Measurements from ENCODE around the gene TEX55.

The TEX55 gene

GRCh38 chr3:119187266-119187665 is 41.3 kb downstream of the TEX55 start:
- TF ChIP-seq Cebpa-rat (IDR thresholded peaks at IDR 0.05): no peak
- H3K27ac ChIP-seq: no peak overlapping the region
- no peaks in the 10 kb centered on the region for H4K20me1 ChIP-seq
- H3K4me1 ChIP-seq: no peaks in the 10 kb centered on the region
- H3K27me3 ChIP-seq: no peaks in the 10 kb centered on the region
- H3K4me2 ChIP-seq: no peak overlapping the region
- H3K36me3 ChIP-seq: no peaks in the 10 kb centered on the region
- no peak overlapping the region for H3K4me3 ChIP-seq
- H3K9ac ChIP-seq: no peak overlapping the region
- H3K9me3 ChIP-seq: no peaks in the 10 kb centered on the region

GRCh38 chr3:119191800-119192199 is 45.8 kb downstream of the TEX55 start:
- Histone ChIP-seq H3K4me2 (no peak overlapping the region), H3K9me3 (no peaks in the 10 kb centered on the region), H3K27ac (no peak overlapping the region), H3K27me3 (no peaks in the 10 kb centered on the region), H3K9ac (no peak overlapping the region), H4K20me1 (no peaks in the 10 kb centered on the region), H3K4me1 (no peaks in the 10 kb centered on the region), H3K4me3 (no peak overlapping the region), H3K36me3 (no peaks in the 10 kb centered on the region)
- no peak for TF ChIP-seq Cebpa-rat (IDR thresholded peaks at IDR 0.05)

- no peak for TF ChIP-seq Cebpa-rat (IDR thresholded peaks at IDR 0.05)
- H3K36me3 ChIP-seq: no peaks in the 10 kb centered on the region
Measured at GRCh38 chr3:119194237-119195150, 48.5 kb downstream of the TEX55 start.

GRCh38 chr3:119195151-119195476 is 49.1 kb downstream of the TEX55 start:
- Histone ChIP-seq H3K27me3 (no peaks in the 10 kb centered on the region), H3K27ac (no peak overlapping the region), H3K4me3 (no peak overlapping the region), H3K9me3 (no peaks in the 10 kb centered on the region), H3K4me2 (no peak overlapping the region), H3K9ac (no peak overlapping the region), H3K36me3 (no peaks in the 10 kb centered on the region), H3K4me1 (no peaks in the 10 kb centered on the region), H4K20me1 (no peaks in the 10 kb centered on the region)
- no peak for TF ChIP-seq Cebpa-rat (IDR thresholded peaks at IDR 0.05)

More at GRCh38 chr3:119194237-119195150, 48.5 kb downstream of the TEX55 start:
- Histone ChIP-seq H3K27me3 (no peaks in the 10 kb centered on the region), H4K20me1 (no peaks in the 10 kb centered on the region), H3K27ac (no peak overlapping the region), H3K9ac (no peak overlapping the region), H3K4me2 (no peak overlapping the region), H3K4me3 (no peak overlapping the region), H3K4me1 (no peaks in the 10 kb centered on the region), H3K9me3 (no peaks in the 10 kb centered on the region)

- Histone ChIP-seq H3K4me1 (no peaks in the 10 kb centered on the region), H3K27ac (no peak overlapping the region), H3K9ac (no peak overlapping the region), H3K4me2 (no peak overlapping the region), H3K4me3 (no peak overlapping the region), H3K27me3 (no peaks in the 10 kb centered on the region), H3K9me3 (no peaks in the 10 kb centered on the region), H4K20me1 (no peaks in the 10 kb centered on the region), H3K36me3 (no peaks in the 10 kb centered on the region)
- no peak for TF ChIP-seq Cebpa-rat (IDR thresholded peaks at IDR 0.05)
Measured at GRCh38 chr3:119195911-119196310, 49.9 kb downstream of the TEX55 start.
